Stimulated activated CD8-positive, alpha-beta memory T cell treated with anti-CD3 and anti-CD28 coated beads, Interleukin-15, amount 100 ng/mL, for 4 hours (primary cell): ENCODE measurements around the gene EDA.

Experiments used
- DNase-seq, 2 donors: peaks; one replicate each; pipeline ENCODE4 v3.0.0-alpha.2; 2020; ENCODE audit warnings: low read depth in 2 of 2

EDA gene

DNA sequence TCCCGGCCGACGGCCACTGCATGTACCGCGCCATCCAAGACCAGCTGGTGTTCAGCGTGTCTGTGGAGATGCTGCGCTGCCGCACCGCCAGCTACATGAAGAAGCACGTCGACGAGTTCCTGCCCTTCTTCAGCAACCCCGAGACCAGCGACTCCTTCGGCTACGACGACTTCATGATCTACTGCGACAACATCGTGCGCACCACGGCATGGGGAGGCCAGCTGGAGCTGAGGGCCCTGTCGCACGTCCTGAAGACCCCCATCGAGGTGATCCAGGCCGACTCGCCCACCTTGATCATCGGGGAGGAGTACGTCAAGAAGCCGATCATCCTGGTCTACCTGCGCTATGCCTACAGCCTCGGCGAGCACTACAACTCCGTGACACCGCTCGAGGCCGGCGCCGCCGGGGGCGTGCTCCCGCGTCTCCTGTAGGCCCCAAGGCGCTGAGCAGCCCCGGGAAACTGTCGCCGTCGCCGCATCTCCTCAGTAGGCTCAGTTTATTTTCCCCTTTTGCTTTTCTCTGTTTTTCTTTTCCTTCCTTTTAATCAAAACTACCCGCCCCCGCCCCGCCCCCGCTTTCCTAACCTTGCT, 447.1 kb downstream of the EDA start:
- DNase-seq, result no peak

DNA sequence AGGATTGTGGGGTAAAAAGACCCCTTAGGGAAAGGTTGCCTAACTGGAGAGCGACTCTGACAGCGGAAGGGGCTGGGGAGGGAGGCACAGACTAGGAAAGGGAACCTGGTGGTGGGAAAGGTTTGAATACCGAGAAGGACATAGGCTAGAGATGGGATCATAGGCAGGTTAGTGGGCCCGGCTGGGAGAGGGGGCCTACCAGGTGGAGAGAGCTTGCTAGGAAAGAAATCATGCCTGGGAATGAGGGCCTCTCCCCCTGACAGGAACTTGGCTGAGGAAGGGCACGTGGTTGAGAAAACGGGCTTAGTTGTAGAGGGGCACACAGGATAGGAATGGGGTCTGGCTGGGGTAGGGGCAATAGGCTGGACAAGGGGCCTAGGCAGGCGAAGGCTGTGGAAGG, 450.7 kb downstream of the EDA start:
- DNase-seq, result no peak

GRCh38 chrX:70079297-70079696, 463.4 kb downstream of the EDA start:
- DNase-seq, result no peak

GRCh38 chrX:70079870-70080269, 464.0 kb downstream of the EDA start:
- DNase-seq, result no peak

GRCh38 chrX:70082723-70083122, 466.8 kb downstream of the EDA start:
- DNase-seq, result no peak

GRCh38 chrX:70084592-70085240, 468.8 kb downstream of the EDA start:
- DNase-seq, result no peak

- no peak for DNase-seq
Measured at GRCh38 chrX:70087857-70088630, 472.1 kb downstream of the EDA start.

DNA sequence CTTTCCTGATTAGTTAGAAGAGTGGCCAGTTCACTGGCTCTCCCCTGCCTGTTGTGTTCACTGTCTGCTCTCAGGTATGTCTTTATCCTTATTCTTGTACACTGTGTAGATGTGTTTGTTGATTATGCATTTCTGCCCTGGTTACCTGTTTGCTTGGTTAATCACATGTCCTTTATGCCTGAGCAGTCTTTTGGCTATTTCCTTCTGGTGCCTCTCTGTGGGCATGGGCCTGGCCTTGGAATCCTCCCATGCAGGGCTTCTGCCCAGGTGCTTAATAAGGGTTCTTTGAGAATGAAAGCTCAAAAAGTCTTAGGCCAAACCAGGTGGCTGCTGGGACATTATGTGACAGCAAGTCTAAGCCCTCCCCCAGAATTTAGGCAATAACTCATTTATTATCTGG, 472.8 kb downstream of the EDA start:
- no peak for DNase-seq
